Fibroblast of mammary gland (primary cell): ENCODE data around the gene TYROBP.

Experiments
- DNase-seq: peaks from one replicate; pipeline ENCODE4 v3.0.0-alpha.2; 2010; ENCODE audit warnings: low read depth
- H3K4me3 ChIP-seq: 2 replicates; pipeline ENCODE4 v1.5.1; 2011; ENCODE audit warnings: low read depth, mild to moderate bottlenecking, low read length, moderate library complexity; ENCODE audit not compliant: control insufficient read depth
- CTCF ChIP-seq: conservative IDR thresholded peaks from 2 replicates; pipeline ENCODE4 v1.5.1; 2011; ENCODE audit warnings: low read depth, low read length, inconsistent platforms; ENCODE audit not compliant: control insufficient read depth, insufficient read depth

TYROBP gene

GRCh38 chr19:35885225-35885738, 22.8 kb downstream of the TYROBP start:
- TF ChIP-seq CTCF = no peak
- H3K4me3 ChIP-seq = no peak overlapping the region
- DNase-seq = no peak

- no peak for DNase-seq
- no peak overlapping the region for H3K4me3 ChIP-seq
- no peak for TF ChIP-seq CTCF
These were observed 24.2 kb downstream of the TYROBP start for GRCh38 chr19:35883882-35884281.

- TF ChIP-seq CTCF = peak; percentile 54
- H3K4me3 ChIP-seq = no peak overlapping the region
- peak; percentile 84 for DNase-seq
These were observed 25.8 kb downstream of the TYROBP start for GRCh38 chr19:35882114-35882832.

GRCh38 chr19:35879770-35880317, 28.3 kb downstream of the TYROBP start:
- TF ChIP-seq CTCF = no peak
- H3K4me3 ChIP-seq = no peak overlapping the region
- DNase-seq = peak; percentile 89

GRCh38 chr19:35879068-35879467, 29.0 kb downstream of the TYROBP start:
- TF ChIP-seq CTCF = no peak

GRCh38 chr19:35874392-35874930, 33.6 kb downstream of the TYROBP start:
- TF ChIP-seq CTCF = no peak
- H3K4me3 ChIP-seq = no peak overlapping the region
- no peak for DNase-seq

More at GRCh38 chr19:35879068-35879467, 29.0 kb downstream of the TYROBP start:
- no peak overlapping the region for H3K4me3 ChIP-seq
- DNase-seq = no peak
